ENCODE measurements around the gene EVL.

Gene EVL

GRCh38 chr14:100147691-100148464 is 82.7 kb downstream of the EVL start:
- DNase-seq (ENCODE audit: low spot score): no peak

- DNase-seq (ENCODE audit: low spot score): no peak
Measured at GRCh38 chr14:100148837-100149731, 83.9 kb downstream of the EVL start.

GRCh38 chr14:100149851-100150611 is 84.8 kb downstream of the EVL start:
- DNase-seq (ENCODE audit: low spot score): no peak

GRCh38 chr14:100150932-100151587 is 85.8 kb downstream of the EVL start:
- no peak for DNase-seq (ENCODE audit: low spot score)

- no peak for DNase-seq (ENCODE audit: low spot score)
Measured at GRCh38 chr14:100152091-100152490, 86.9 kb downstream of the EVL start.

GRCh38 chr14:100153560-100153959 is 88.3 kb downstream of the EVL start:
- no peak for DNase-seq (ENCODE audit: low spot score)

- peak; percentile 59 for DNase-seq (ENCODE audit: low spot score)
Measured at GRCh38 chr14:100155049-100155621, 89.9 kb downstream of the EVL start.

GRCh38 chr14:100155756-100156616 is 90.8 kb downstream of the EVL start:
- DNase-seq (ENCODE audit: low spot score): no peak

GRCh38 chr14:100156776-100157175 is 91.6 kb downstream of the EVL start:
- DNase-seq (ENCODE audit: low spot score): no peak

- peak; percentile 31 for DNase-seq (ENCODE audit: low spot score)
Measured at GRCh38 chr14:100157548-100158232, 92.5 kb downstream of the EVL start.

GRCh38 chr14:100158566-100159093 is 93.4 kb downstream of the EVL start:
- no peak for DNase-seq (ENCODE audit: low spot score)

- peak; percentile 61 for DNase-seq (ENCODE audit: low spot score)
Measured at GRCh38 chr14:100159094-100159864, 94.1 kb downstream of the EVL start, which contains the start of gene DEGS2. Gene DEGS2 (minus strand): TSS chr14:100159645. CDS start chr14:100159587, 58 bp downstream.

- no peak for DNase-seq (ENCODE audit: low spot score)
Measured at GRCh38 chr14:100159865-100160533, 94.8 kb downstream of the EVL start.

- no peak for DNase-seq (ENCODE audit: low spot score)
Measured at GRCh38 chr14:100160534-100160916, 95.3 kb downstream of the EVL start.

- no peak for DNase-seq (ENCODE audit: low spot score)
Measured at GRCh38 chr14:100165376-100165775, 100.2 kb downstream of the EVL start.

GRCh38 chr14:100165831-100166440 is 100.7 kb downstream of the EVL start:
- no peak for DNase-seq (ENCODE audit: low spot score)

GRCh38 chr14:100168506-100168905 is 103.3 kb downstream of the EVL start:
- no peak for DNase-seq (ENCODE audit: low spot score)

GRCh38 chr14:100170880-100171279 is 105.7 kb downstream of the EVL start:
- DNase-seq (ENCODE audit: low spot score): no peak
